C4-2B (cell line): Measurements from ENCODE around the gene TOR4A.

Source experiments
- CTCF ChIP-seq: fragments of 450-650 bp; conservative IDR thresholded peaks from 2 replicates; pipeline ENCODE4 v1.5.1; 2017; ENCODE audit warnings: mild to moderate bottlenecking
- ZFX ChIP-seq: fragments of 450-650 bp; IDR thresholded peaks from 2 replicates; pipeline ENCODE4 v1.6.1; 2017

GRCh38 chr9:137325799-137326198 lies 48.3 kb downstream of the TOR4A start:
- TF ChIP-seq CTCF: no peak
- no peak for TF ChIP-seq ZFX
